ENCODE data around the gene FCRL5. TPM values are rescaled to one million over a fixed set of nuclear protein-coding genes. Genes with fewer than 3 reads are reported as not detected.

Gene FCRL5
- total and polyA plus RNA-seq, 10 of the 15 experiments (the other 5 are each of a cell fraction or from before 2014, with no cell fraction given) = 1.1 to 136 (median 7.0) TPM

GRCh38 chr1:157595356-157595755 is 43.0 kb upstream of the FCRL5 start (continued):
- TF ChIP-seq, protein P1, sequence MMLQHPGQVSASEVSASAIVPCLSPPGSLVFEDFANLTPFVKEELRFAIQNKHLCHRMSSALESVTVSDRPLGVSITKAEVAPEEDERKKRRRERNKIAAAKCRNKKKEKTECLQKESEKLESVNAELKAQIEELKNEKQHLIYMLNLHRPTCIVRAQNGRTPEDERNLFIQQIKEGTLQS (IDR thresholded peaks at IDR 0.05; ENCODE audit: borderline replicate concordance, extremely low read depth, low read depth, low read length) = no peak
- TF ChIP-seq POLR2AphosphoS5 (IDR thresholded peaks at IDR 0.05; ENCODE audit: low read length) (no peak), KLF5 (IDR thresholded peaks at IDR 0.05; ENCODE audit: partially characterized antibody) (no peak), KAT2A (conservative IDR thresholded peaks at IDR 0.05; ENCODE audit: control insufficient read depth, low read depth, low read length) (no peak), PKNOX1 (IDR thresholded peaks at IDR 0.05) (no peak), CBX3 (IDR thresholded peaks at IDR 0.05; ENCODE audit: borderline replicate concordance, low read depth) (no peak), NFYA (IDR thresholded peaks at IDR 0.05; ENCODE audit: borderline replicate concordance, low read depth, low read length) (no peak), FOS (IDR thresholded peaks at IDR 0.05; ENCODE audit: borderline replicate concordance, extremely low read depth, insufficient read length) (no peak), TCF12 (IDR thresholded peaks at IDR 0.05; ENCODE audit: low read depth, low read length) (peak; percentile 94), ZNF24 (IDR thresholded peaks at IDR 0.05) (no peak), WRNIP1 (IDR thresholded peaks at IDR 0.05; ENCODE audit: borderline replicate concordance, low read depth, low read length) (no peak), SMAD1 (IDR thresholded peaks at IDR 0.05; ENCODE audit: low read depth, partially characterized antibody) (no peak), MEF2A (IDR thresholded peaks at IDR 0.05; ENCODE audit: insufficient read depth, low read depth, low read length) (peak; percentile 69; the same call in 1 of the 2 replicates), ZNF207 (IDR thresholded peaks at IDR 0.05; ENCODE audit: borderline replicate concordance) (no peak), PAX8 (IDR thresholded peaks at IDR 0.05) (no peak), BRCA1 (IDR thresholded peaks at IDR 0.05; ENCODE audit: low read depth, low read length) (no peak), RUNX3 (IDR thresholded peaks at IDR 0.05; ENCODE audit: low read length) (peak; percentile 100), SMC3 (IDR thresholded peaks at IDR 0.05; ENCODE audit: borderline replicate concordance, low read length) (no peak), MYC (IDR thresholded peaks at IDR 0.05; ENCODE audit: insufficient read depth, insufficient read length, insufficient replicate concordance, low read length, severe bottlenecking) (no peak), E2F8 (IDR thresholded peaks at IDR 0.05; ENCODE audit: low read depth, partially characterized antibody) (no peak)
- TF ChIP-seq, protein P2, sequence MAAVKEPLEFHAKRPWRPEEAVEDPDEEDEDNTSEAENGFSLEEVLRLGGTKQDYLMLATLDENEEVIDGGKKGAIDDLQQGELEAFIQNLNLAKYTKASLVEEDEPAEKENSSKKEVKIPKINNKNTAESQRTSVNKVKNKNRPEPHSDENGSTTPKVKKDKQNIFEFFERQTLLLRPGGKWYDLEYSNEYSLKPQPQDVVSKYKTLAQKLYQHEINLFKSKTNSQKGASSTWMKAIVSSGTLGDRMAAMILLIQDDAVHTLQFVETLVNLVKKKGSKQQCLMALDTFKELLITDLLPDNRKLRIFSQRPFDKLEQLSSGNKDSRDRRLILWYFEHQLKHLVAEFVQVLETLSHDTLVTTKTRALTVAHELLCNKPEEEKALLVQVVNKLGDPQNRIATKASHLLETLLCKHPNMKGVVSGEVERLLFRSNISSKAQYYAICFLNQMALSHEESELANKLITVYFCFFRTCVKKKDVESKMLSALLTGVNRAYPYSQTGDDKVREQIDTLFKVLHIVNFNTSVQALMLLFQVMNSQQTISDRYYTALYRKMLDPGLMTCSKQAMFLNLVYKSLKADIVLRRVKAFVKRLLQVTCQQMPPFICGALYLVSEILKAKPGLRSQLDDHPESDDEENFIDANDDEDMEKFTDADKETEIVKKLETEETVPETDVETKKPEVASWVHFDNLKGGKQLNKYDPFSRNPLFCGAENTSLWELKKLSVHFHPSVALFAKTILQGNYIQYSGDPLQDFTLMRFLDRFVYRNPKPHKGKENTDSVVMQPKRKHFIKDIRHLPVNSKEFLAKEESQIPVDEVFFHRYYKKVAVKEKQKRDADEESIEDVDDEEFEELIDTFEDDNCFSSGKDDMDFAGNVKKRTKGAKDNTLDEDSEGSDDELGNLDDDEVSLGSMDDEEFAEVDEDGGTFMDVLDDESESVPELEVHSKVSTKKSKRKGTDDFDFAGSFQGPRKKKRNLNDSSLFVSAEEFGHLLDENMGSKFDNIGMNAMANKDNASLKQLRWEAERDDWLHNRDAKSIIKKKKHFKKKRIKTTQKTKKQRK (IDR thresholded peaks at IDR 0.05; ENCODE audit: low read depth, low read length) = no peak
- TF ChIP-seq, protein P3, sequence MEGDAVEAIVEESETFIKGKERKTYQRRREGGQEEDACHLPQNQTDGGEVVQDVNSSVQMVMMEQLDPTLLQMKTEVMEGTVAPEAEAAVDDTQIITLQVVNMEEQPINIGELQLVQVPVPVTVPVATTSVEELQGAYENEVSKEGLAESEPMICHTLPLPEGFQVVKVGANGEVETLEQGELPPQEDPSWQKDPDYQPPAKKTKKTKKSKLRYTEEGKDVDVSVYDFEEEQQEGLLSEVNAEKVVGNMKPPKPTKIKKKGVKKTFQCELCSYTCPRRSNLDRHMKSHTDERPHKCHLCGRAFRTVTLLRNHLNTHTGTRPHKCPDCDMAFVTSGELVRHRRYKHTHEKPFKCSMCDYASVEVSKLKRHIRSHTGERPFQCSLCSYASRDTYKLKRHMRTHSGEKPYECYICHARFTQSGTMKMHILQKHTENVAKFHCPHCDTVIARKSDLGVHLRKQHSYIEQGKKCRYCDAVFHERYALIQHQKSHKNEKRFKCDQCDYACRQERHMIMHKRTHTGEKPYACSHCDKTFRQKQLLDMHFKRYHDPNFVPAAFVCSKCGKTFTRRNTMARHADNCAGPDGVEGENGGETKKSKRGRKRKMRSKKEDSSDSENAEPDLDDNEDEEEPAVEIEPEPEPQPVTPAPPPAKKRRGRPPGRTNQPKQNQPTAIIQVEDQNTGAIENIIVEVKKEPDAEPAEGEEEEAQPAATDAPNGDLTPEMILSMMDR (IDR thresholded peaks at IDR 0.05 in 2 of 3, conservative IDR thresholded peaks at IDR 0.05 in 1 of 3; ENCODE audit: control insufficient read depth in 2 of 3, extremely low read depth in 1 of 3, insufficient read depth in 1 of 3, low read depth in 3 of 3, low read length in 3 of 3) = no peak

All from GM12878 (cell line).